ENCODE measurements around the gene HEATR5A. TPM values are rescaled to one million over a fixed set of nuclear protein-coding genes. Genes with fewer than 3 reads are reported as not detected.

The HEATR5A gene
- total and polyA plus RNA-seq, 2 of the 13 experiments (the other 11 are each of a cell fraction or from before 2014, with no cell fraction given): 36.4 to 105 TPM

DNA sequence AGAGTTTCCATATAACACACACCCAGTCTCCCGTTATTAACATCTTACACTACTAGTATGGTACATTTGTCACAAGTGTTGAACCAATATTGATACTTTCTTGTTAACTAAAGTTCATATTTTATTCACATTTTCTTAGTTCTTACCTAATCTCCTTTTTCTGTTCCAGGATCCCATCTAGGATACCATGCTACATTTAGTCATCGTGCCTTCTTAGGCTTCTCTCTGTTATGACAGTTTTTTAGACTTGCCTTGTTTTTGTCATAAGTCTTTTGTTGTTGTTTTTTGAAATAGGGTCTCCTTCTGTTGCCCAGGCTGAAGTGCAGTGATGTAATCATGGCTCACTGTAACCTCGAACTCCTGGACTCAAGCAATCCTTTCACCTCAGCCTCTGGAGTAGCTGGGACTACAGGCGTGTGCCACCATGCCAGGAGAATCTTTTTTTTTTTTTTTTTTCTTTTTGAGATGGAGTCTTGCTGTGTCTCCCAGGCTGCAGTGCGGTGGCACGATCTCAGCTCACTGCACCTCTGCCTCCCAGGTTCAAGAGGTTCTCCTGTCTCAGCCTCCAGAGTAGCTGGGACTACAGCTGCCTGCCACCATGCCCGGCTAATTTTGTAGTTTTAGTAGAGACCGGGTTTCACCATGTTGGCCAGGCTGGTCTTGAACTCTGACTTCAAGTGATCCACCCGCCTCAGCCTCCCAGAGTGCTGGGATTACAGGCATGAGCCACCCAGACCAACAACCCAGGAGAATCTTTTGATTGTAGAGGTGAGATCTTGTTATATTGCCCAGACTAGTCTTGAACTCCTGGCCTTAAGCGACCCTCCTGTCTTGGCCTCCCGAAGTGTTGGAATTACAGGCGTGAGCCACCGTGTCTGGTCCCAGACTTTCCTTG, 153.7 kb downstream of the HEATR5A start (continued):
- TF ChIP-seq, protein P1, sequence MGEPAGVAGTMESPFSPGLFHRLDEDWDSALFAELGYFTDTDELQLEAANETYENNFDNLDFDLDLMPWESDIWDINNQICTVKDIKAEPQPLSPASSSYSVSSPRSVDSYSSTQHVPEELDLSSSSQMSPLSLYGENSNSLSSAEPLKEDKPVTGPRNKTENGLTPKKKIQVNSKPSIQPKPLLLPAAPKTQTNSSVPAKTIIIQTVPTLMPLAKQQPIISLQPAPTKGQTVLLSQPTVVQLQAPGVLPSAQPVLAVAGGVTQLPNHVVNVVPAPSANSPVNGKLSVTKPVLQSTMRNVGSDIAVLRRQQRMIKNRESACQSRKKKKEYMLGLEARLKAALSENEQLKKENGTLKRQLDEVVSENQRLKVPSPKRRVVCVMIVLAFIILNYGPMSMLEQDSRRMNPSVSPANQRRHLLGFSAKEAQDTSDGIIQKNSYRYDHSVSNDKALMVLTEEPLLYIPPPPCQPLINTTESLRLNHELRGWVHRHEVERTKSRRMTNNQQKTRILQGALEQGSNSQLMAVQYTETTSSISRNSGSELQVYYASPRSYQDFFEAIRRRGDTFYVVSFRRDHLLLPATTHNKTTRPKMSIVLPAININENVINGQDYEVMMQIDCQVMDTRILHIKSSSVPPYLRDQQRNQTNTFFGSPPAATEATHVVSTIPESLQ (CRISPR knock-in tag; conservative IDR thresholded peaks at IDR 0.05): no peak
- TF ChIP-seq CEBPG (CRISPR knock-in tag; IDR thresholded peaks at IDR 0.05): peak; percentile 65
- no peak for TF ChIP-seq PHF8 (CRISPR knock-in tag; IDR thresholded peaks at IDR 0.05)
- no peak for TF ChIP-seq ZNF430 (CRISPR knock-in tag; IDR thresholded peaks at IDR 0.05)
- TF ChIP-seq FOXC1 (CRISPR knock-in tag; IDR thresholded peaks at IDR 0.05; ENCODE audit: borderline replicate concordance): peak; percentile 82
- 0 out of 2 replicates have a peak, but pooled peaks have one; percentile 49 for TF ChIP-seq ZNF101 (CRISPR knock-in tag; IDR thresholded peaks at IDR 0.05; ENCODE audit: borderline replicate concordance, low read depth)
- TF ChIP-seq ATF7 (IDR thresholded peaks at IDR 0.05): peak; percentile 23; the same call in 1 of the 2 replicates
- TF ChIP-seq ATF7 (CRISPR knock-in tag; IDR thresholded peaks at IDR 0.05): no peak
- TF ChIP-seq EED (CRISPR knock-in tag; IDR thresholded peaks at IDR 0.05): peak; percentile 23; the same call in 1 of the 2 replicates
- 0 out of 2 replicates have a peak, but pooled peaks have one; percentile 58 for TF ChIP-seq ZNF616 (CRISPR knock-in tag; IDR thresholded peaks at IDR 0.05; ENCODE audit: low read depth)
- TF ChIP-seq BORCS8-MEF2B (CRISPR knock-in tag; IDR thresholded peaks at IDR 0.05): 0 out of 2 replicates have a peak, but pooled peaks have one; percentile 47
- TF ChIP-seq, protein P2, sequence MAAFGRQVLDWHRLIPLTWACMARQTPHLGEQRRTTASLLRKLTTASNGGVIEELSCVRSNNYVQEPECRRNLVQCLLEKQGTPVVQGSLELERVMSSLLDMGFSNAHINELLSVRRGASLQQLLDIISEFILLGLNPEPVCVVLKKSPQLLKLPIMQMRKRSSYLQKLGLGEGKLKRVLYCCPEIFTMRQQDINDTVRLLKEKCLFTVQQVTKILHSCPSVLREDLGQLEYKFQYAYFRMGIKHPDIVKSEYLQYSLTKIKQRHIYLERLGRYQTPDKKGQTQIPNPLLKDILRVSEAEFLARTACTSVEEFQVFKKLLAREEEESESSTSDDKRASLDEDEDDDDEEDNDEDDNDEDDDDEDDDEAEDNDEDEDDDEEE (CRISPR knock-in tag; IDR thresholded peaks at IDR 0.05): peak; percentile 32; the same call in 1 of the 2 replicates
- peak; percentile 66; the same call in 1 of the 2 replicates for TF ChIP-seq ZNF598 (CRISPR knock-in tag; IDR thresholded peaks at IDR 0.05; ENCODE audit: borderline replicate concordance)
- TF ChIP-seq, protein P3, sequence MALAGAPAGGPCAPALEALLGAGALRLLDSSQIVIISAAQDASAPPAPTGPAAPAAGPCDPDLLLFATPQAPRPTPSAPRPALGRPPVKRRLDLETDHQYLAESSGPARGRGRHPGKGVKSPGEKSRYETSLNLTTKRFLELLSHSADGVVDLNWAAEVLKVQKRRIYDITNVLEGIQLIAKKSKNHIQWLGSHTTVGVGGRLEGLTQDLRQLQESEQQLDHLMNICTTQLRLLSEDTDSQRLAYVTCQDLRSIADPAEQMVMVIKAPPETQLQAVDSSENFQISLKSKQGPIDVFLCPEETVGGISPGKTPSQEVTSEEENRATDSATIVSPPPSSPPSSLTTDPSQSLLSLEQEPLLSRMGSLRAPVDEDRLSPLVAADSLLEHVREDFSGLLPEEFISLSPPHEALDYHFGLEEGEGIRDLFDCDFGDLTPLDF (CRISPR knock-in tag; IDR thresholded peaks at IDR 0.05): no peak
- TF ChIP-seq CREB1 (IDR thresholded peaks at IDR 0.05): peak; percentile 46; the same call in 1 of the 2 replicates
- TF ChIP-seq CREB1 (CRISPR knock-in tag; IDR thresholded peaks at IDR 0.05): no peak
- no peak for TF ChIP-seq PRMT3 (CRISPR knock-in tag; IDR thresholded peaks at IDR 0.05; ENCODE audit: borderline replicate concordance, low read depth)
- TF ChIP-seq RARA (CRISPR knock-in tag; IDR thresholded peaks at IDR 0.05): no peak
- TF ChIP-seq, protein P4, sequence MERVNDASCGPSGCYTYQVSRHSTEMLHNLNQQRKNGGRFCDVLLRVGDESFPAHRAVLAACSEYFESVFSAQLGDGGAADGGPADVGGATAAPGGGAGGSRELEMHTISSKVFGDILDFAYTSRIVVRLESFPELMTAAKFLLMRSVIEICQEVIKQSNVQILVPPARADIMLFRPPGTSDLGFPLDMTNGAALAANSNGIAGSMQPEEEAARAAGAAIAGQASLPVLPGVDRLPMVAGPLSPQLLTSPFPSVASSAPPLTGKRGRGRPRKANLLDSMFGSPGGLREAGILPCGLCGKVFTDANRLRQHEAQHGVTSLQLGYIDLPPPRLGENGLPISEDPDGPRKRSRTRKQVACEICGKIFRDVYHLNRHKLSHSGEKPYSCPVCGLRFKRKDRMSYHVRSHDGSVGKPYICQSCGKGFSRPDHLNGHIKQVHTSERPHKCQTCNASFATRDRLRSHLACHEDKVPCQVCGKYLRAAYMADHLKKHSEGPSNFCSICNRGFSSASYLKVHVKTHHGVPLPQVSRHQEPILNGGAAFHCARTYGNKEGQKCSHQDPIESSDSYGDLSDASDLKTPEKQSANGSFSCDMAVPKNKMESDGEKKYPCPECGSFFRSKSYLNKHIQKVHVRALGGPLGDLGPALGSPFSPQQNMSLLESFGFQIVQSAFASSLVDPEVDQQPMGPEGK (CRISPR knock-in tag; IDR thresholded peaks at IDR 0.05): 0 out of 2 replicates have a peak, but pooled peaks have one; percentile 6
- no peak for TF ChIP-seq MAZ (IDR thresholded peaks at IDR 0.05; ENCODE audit: borderline replicate concordance, low read depth, low read length)
- peak; percentile 38; the same call in 1 of the 2 replicates for TF ChIP-seq MAZ (CRISPR knock-in tag; IDR thresholded peaks at IDR 0.05; ENCODE audit: low read depth)
- 0 out of 2 replicates have a peak, but pooled peaks have one; percentile 75 for TF ChIP-seq THYN1 (CRISPR knock-in tag; IDR thresholded peaks at IDR 0.05; ENCODE audit: borderline replicate concordance, low read depth)
- 0 out of 2 replicates have a peak, but pooled peaks have one; percentile 4 for TF ChIP-seq NR2C2 (CRISPR knock-in tag; IDR thresholded peaks at IDR 0.05; ENCODE audit: borderline replicate concordance)
- peak; percentile 66 for TF ChIP-seq HNF4A (CRISPR knock-in tag; IDR thresholded peaks at IDR 0.05)
